GM19455 (cell line): ENCODE data around the gene CHMP4A.

ENCODE experiments used
- ATAC-seq: cut with Tn5 transposase; IDR thresholded peaks from one replicate; pipeline ENCODE4 v1.9.1; 2021; ENCODE audit not compliant: unreplicated experiment

The CHMP4A gene

DNA sequence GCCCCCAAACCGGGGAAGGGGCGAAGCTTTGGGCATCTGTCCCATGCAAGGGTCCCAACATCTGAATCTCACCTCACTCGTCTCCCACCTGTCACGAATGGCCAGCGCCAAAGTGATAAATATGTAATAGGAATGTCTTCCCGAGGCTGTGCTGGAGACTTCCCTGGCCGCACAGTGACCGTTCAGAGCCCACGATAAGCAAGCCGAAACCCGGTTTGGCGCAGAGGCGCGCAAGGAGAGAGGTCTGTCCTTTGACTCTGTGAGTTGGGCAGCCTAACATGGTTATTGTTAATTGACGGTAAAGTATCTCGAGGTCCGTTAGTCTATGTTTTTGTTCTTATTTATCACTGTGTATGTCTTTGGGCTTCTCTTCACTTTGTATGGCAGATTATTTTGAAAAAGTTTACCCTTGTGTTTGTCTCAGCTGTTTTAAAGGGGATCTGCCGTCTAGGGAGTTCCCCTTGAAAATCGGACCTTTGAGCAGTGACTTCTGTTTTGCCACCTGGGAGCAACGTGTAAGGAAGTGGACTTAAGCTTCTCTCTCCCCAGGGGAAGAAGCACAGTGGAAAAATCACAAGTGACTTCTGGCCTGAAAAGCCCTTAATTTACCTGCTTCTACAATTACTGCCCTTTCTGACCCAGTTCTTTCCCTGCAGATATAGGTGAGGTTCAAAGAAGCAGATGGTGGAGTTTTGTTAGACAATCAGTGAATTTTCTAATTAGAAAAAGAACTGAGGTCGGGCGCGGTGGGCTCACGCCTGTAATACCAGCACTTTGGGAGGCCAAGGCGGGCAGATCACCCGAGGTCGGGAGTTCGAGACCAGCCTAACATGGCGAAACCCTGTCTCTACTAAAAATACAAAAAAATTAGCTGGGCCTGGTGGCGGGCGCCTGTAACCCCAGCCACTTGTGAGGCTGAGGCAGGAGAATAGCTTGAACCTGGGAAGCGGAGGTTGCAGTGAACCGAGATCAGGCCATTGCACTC is 16.9 kb downstream of the CHMP4A start:
- ATAC-seq, result peak; percentile 12

DNA sequence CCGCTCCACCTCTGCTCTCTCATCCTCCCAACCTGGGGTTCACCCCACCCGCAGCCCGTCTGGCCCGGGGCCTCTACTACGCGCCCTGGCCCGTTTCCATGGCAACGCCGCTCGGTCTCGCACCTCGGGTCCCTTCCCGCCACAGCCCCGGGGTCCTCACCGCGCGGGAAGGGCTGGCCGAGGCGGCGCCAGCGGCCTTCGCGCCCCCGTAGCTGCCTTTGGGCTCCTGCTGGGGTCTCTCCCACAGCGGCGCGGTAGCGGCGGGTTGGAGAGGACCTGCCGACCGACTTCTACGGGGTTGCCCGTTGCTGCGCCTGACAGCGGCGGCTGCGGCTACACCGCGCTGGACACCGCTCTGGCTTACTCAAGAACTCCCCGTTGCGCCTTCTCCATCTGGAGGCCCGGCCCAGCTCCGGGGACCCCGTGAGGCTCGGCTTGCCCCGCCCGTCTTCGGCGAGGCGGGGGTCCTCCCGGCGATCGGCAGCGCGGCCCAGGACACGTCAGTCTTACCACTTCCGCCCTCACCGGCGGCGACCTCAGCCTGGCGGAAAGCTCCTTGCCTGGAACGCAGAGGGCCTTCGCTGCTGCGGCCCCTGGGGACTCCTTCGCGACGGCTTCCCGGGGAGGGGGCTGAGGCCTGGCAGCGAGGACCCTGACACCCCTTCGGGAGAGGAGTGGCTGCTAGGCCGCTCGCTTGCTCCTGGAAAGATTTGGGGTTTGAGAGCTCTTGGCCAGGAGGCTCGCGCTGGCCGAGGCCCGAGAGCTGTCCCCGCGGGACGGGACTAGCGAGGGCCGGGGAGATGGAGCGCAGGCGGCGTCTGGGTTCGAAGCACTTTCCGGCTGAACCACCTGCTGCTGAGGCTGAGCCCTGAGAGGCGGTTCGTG is 17.9 kb downstream of the CHMP4A start, which contains the start of gene TM9SF1:
TSS of gene TM9SF1 (minus strand) at position 256 of the 885 bp plus-strand sequence. CDS start 422 bp downstream, outside the sequence.
- ATAC-seq, result peak; percentile 90

DNA sequence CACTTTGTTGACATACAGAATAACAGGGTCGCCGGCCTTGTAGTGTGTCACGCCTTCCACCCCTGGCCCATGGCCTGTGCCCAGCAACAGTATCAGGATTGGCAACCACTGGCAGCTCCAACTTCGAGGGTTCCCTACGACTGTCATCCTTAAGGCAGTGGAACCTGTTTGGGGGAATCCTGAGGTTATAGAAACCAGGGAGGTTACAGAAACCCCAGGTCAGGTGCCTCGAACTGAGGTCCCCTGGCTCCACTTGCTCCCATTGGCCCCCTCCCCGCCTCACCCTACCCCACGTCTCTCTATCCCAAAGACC is 18.5 kb downstream of the CHMP4A start:
- ATAC-seq, result no peak

DNA sequence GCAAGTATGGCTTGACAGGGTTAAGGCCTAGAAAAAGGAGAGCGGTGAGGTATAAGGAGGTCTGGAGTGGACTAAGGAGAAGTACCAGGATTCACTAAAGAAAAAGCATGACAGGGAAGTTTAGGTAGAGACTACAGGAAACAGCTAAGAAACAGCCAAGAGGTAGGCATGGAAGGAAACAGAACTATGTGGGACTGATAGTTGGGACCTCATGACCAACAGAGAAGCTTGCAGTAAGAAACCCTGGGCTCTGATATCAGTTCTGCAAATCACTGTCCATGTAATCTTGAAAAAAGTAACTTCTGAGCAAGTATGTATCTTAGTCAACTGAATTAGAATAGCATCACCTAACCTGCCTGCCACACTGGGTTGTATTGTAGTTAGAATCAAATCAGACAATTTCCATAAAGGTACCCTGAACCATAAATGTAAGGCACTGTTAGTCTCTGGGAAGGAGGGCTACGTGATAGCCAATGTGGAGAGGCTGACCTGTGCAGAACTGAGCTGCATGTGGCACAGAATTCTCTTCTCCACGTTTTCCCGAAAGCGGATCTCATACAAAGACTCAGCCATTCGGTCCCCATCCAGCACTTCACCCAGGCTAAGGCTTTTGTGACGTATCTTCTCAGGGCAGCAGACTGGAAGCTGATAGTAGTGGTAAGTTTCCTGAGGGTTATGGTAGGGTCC is 19.0 kb downstream of the CHMP4A start:
- no peak for ATAC-seq

DNA sequence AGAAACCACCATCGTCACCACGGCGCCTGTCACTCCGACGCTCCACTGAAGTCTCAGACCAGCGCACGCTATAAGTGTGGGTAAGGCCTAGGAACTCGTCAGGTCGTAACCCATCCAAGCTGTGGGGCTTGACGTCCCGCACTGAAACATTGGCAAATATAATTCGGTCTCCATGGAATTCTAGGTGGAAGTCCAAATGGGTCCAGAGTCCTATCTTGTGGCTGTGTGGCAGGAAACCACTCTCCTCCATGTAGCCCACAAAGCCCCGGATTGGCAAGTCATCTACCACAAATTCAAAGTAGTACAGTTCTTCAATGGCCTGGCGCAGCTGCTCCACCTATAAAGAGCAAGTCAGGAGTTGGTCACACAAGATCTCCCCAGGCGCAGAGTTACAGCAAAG is 20.4 kb downstream of the CHMP4A start:
- ATAC-seq, result no peak

DNA sequence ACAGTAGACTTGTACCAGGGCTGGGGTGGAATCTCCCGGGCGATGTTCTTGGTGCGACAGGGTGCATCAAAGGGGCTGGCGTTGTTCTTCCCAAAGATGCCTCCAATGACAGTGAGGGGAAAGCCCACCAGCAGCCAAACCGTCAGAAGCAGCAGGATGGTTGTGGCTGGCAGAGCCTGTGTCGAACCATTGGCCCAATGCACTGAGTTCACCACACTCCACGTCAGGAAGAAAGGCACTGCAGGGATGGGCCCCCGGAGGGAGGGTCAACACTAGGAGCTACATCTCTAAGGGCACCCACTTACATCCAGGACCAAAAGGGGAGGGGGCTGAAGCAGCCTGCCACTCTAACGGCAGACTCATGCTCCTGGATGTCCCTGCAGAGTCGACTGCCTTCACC is 22.9 kb downstream of the CHMP4A start:
- no peak for ATAC-seq

DNA sequence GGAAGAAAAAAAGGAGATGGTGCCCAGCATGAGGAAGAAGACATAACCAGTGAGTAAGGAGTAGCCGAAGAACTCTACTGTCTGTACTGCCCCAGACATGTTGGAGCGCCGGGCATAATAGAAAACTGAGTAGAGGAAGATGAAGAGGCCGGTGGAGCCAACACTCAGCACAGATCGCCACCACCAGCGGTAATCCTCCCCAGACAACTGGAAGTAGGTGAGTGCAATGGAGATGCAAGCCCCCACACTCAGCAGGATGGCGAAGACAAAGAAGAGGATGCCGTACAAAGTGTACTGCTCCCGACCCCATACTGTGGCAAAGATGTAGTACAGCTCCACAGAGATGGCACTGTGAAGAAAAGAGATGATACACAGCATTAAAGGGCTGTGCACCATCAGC is 23.8 kb downstream of the CHMP4A start:
- ATAC-seq, result no peak

DNA sequence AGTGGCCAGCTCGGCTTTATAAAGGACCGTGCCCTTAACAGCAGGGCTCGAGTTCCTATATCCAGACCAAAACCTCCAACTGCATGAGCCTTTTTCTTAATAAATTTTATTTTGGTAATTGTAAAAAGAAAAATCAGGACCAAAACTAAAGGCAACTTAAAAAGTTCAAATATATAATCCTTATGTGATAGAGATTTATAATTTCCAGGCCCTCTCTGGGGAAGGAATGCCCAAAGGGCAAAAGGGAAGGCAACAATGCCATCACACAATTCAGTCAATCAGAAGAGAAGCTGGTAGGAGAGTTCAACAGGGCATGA is 24.3 kb downstream of the CHMP4A start:
- ATAC-seq, result no peak

DNA sequence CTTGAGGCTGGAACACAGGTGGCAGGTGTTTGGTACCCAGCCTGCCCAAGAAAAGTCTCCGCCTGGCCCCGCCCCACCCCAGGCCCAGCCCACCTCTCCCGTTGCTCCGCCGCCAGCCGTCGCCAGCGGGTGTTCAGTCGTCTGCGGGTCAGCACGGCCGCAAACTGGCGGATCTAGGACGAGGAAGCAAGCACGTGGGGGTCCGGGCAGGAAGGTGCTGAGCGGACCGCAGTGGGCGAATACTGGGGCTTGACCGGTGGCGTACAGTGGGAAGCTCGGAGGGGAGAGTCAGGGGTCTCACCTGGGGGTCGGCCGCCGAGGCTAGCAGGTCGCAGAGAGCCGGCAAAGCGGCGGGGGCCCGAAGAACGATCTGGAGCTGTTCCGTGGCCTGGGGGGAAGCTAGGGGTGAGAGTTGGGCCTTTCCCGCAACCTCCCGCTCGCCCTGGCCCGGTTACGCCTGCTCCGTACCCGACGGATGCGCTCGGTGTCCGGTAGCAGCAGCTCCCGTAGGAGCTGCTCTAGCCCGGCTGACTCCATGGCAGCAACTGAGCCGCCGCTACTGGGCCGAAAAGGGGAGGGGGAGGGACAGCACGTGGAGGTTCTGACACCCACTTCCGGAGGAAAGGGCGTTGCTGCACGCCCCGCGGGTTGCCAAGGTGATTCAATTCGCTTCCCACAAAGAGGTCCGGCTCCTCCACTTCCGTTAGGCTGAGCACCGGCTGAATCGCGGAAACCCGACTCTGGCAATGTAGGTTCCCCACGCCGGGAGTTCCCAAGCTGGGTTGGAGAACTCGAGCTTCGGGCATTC is 24.8 kb downstream of the CHMP4A start, which contains the start of gene IPO4:
TSS of gene IPO4 (minus strand) at position 566 of the 808 bp plus-strand sequence. CDS start at position 537, 29 bp downstream.
- ATAC-seq, result peak; percentile 76

DNA sequence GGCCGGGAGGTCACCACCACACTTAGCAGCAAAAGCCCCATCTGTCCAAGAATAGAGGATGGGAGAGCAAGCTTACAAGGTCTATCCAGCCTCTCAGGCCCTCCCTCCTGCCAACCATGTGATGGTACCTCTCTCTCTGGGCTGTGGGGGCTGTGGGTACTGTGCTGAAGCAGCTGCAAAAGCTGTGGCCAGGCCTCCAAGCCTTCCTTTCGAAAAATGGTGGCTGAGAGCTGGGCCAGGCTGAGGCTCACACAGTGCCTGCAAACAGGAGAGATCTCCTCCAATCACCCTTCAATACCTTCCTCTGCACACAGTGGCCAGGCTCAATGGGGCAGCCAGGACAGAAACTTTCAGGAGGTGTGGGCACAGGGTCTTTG is 25.8 kb downstream of the CHMP4A start:
- no peak for ATAC-seq

DNA sequence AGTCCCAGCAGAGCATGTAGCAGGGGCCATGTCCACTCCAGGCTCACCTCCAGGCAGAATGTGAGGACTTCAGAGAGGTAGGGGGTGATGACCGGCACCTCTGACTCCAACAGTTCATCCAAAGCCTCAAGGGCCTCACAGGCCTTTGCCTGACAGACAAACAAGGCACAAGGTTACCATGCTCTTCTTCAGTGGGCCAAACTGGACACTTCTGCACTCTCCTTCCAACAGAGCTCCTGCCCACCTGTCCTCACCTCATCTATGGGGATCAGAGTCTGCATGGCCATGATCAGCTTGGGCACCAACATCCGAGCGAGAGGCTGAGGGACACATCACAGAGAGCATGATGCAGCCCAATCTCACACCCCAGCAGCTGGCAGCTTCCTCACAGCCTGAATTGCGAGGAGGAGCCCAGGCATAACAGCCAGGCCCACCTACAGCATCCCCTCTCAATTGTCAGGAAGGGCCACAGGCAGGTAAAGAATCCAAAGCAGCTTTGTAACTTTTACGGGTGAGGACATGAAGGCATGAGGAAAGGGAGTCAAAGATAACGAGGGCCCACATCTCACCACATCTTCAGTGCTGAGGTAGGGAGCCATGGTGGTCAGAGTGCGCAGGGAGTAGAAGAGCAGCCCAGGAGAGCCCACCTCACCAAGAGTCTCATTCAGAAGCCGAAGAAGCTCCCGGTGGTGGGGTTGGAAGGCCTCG is 26.3 kb downstream of the CHMP4A start:
- ATAC-seq, result no peak

DNA sequence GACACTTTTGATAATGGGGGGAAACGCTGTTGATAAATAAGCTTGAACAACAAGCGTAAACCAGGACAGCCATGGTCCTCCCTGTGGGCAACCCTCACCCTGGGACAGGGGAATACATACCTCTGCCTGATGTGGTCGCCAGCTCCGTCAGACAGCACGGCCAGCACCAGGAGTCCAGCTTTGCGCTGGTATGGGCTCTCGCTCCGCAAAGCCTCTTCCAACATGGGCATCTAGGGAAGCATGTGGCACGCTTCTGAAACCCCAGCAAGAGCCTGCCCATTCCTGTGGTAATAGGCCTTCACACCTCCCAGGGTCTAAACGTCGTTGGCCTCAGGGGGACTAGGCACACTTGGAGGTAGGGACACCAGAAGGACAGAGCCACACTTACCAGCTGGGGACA is 27.5 kb downstream of the CHMP4A start:
- no peak for ATAC-seq

DNA sequence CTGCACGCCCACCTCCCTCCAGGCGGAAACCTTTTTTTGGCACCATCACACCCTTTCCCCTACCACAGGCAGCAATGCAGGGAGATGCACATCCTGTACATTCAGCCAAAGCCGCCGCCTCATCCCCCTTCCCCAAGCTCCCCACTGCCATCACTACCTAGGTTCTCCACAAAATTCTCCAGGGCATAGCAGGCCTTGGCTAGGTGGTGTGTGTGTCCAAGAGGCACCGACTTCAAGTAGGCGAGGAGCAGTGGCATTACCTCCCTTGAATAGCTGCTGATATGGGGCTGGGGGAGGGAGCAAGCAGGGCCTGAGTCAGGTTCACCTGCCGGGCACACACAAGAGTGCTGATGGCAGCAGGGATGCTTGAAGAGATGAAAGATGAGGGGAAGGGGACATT is 28.3 kb downstream of the CHMP4A start:
- no peak for ATAC-seq

DNA sequence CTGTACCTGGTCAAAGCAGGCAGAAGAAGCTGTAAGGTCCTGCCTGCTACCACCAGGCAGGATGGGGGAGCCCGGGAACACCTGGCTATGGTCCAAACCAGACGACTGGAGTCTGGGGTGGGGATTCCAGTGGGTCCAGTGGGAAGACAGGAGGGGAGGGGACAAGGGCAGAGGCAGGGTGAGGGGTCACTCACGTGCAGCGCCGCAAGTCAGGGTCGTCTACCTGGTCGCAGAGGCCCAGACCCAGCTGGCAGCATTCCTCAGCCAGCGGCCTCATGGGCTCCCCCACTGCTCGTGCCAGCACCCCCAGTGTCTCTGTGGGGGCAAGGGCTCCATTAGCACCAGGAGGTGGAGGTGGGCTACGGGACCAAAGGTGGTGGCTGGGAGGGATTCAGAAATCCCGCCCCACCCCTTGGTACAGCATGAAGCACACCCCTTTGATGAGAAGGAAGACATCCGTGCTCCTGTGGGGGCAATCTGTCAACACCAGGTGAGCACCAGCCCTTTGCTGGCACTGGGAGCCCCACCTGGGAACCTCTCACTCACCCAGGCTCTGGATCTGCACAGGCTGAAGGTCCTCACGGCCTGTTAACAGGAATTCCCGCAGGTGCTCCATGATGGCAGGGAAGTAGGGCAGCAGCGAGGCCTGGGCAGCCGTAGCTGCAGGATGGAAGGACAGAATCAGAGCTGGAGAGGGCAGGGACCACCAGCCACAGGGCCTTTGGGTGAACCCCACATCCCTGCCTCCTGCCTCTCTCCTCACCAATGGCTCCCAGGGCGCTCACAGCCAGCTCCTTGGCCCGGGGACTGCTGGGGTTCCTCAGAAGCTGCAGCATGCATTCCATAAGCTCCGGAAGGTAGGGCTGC is 29.0 kb downstream of the CHMP4A start:
- no peak for ATAC-seq

DNA sequence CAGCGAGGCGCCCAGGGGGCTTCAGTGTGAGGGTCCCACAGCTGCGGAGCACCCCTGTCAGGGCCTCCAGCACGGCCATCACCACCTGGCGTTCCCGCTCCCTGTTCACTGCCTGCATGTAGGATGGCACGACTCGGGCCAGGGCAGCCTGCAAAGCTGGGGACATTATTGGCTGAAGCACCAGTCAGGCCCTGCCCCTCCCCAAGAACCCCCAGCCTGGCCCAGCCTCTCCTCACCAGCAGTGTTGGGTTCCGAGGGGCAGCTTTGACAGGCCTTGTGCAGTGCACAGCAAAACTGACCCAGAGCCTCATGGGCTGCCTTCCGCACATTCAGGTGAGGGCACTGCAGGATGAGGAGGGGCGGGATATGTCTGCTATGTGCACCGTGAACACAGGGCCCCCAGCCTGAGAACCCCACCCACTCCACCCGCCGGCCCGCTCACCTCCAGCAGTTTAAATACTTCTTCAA is 30.2 kb downstream of the CHMP4A start:
- ATAC-seq, result no peak

DNA sequence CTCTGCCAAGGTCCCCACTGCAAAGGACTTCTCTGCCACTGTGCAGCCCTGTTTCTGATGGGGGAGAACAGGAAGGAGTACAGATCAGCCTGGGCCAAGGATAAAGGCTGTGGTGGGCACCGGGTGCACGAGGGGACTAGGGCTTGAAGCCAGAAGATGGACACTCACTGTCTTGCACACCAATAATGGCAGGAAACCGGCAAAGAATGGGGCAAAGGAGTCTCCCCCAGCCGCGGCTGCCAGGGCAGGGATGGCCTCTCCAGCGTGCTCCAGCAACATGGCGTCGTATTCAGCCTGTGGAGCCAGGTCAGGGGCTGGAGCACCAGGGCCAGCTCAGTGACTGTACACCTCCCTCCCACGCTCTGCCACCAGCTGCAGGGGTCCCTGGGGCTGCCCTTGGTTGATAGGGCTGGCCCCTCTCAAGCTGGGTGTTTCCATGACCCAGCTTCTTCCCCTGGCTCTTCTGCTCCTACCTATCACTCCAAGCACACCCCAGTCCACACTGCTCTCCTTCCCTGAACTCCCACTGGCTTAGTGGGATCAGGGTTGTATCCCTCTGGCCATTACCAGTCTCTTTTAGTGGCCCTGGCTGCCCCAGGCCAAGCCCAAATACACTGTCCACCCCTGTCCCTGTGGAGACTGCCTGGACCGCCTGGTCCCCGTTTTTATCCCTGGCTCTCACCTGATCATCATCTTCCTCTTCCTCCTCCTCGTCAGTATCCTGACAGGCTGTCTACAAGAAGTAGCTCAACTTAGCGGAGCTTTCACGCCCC is 31.0 kb downstream of the CHMP4A start:
- no peak for ATAC-seq

DNA sequence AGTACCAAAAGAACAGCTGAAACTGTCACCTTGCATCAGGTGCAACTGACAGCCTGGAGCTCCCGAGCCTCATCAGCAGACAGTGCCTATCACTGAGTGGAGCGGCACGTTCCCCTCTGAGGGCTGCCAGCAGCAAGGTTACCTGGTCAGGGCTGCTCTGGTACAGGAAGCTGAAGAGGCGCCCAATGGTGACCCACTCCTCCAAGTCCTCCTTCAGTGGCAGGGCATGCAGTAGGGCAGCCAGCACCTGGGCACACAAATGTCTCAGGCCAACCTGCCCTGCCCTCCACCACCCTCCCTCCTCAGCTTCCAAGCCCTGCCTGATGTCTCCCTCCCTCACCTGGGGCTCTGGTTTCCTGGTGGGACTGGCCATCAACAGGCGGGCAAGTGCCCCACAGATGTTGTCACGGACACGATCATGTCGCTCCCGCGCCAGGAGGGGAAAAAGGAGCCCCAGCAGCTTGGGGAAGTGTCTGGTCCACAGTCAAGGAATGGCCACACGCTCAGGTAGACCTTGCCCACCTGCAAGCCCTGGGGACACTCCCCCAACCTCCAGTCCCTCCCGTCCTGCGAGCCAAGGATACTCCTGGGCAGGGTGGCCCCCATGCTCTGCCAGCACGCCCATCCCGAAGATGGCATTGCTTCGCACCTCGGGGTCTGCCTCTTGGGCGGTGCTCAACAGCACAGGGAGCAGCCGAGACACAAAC is 31.8 kb downstream of the CHMP4A start:
- ATAC-seq, result no peak
